ENCODE results near the gene MAPK8.

DNA sequence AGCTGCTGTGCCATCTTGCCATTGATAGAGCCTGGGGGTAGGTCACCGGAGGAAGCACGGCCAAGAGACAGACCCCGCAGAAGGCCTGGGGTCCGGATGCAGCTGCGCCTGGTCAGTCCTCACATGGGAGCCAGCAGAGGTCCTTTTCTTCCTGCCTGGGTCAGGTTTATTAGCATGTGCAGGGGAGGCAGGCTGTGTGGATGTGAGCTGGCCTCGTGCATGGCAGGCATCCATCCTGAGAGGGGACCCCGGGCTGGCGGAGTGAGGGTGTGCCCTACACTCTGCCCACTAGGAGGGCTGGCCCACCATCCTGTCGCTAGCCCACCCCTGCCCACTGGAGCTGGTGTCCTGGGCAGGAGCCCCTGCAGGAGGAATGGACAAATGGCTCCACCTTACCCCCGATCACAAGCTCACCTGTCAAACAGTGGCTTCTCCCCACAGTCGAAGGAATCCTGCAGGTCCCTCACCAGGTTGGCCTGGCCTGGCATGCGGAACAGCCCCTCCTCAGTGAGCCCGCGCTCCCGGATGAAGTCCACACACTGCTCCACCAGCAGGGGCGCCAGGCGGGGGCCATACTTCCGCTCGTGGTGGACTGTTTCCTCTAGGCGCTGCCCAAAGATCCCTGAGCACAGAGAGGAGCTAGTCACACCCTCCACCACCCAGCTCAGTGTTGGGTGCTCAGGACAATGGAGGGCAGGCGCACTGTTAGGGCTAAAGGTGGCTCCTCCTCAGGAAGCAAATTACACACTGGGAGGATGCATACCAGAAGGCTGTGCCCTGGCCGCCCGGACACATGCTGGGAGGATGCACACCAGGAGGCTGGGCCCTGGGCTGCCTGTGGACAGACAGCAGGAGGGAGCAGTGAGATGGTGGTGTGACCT is 153.0 kb downstream of the MAPK8 start:
- TF ChIP-seq ZFP41 (tag by site-specific recombination; IDR thresholded peaks at IDR 0.05; ENCODE audit: borderline replicate concordance) (no peak), CTCF (tag by site-specific recombination; IDR thresholded peaks at IDR 0.05) (no peak), ZNF324 (tag by site-specific recombination; IDR thresholded peaks at IDR 0.05) (no peak)
- TF ChIP-seq, protein P1, sequence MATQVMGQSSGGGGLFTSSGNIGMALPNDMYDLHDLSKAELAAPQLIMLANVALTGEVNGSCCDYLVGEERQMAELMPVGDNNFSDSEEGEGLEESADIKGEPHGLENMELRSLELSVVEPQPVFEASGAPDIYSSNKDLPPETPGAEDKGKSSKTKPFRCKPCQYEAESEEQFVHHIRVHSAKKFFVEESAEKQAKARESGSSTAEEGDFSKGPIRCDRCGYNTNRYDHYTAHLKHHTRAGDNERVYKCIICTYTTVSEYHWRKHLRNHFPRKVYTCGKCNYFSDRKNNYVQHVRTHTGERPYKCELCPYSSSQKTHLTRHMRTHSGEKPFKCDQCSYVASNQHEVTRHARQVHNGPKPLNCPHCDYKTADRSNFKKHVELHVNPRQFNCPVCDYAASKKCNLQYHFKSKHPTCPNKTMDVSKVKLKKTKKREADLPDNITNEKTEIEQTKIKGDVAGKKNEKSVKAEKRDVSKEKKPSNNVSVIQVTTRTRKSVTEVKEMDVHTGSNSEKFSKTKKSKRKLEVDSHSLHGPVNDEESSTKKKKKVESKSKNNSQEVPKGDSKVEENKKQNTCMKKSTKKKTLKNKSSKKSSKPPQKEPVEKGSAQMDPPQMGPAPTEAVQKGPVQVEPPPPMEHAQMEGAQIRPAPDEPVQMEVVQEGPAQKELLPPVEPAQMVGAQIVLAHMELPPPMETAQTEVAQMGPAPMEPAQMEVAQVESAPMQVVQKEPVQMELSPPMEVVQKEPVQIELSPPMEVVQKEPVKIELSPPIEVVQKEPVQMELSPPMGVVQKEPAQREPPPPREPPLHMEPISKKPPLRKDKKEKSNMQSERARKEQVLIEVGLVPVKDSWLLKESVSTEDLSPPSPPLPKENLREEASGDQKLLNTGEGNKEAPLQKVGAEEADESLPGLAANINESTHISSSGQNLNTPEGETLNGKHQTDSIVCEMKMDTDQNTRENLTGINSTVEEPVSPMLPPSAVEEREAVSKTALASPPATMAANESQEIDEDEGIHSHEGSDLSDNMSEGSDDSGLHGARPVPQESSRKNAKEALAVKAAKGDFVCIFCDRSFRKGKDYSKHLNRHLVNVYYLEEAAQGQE (tag by site-specific recombination; IDR thresholded peaks at IDR 0.05): no peak

All from HEK293 (cell line).